Progenitor cell of endocrine pancreas (in vitro differentiated cells): Measurements from ENCODE around the gene MTNR1B. TPM values are rescaled to one million over a fixed set of nuclear protein-coding genes. Genes with fewer than 3 reads are reported as not detected.

ENCODE experiments used
- DNase-seq: peaks from one replicate; pipeline ENCODE4 v3.0.0; 2021; ENCODE audit warnings: low spot score; ENCODE audit not compliant: unreplicated experiment
- H3K27ac Mint-ChIP-seq: 2 replicates; pipeline ENCODE4 v1.8.0; 2021; ENCODE audit warnings: mild to moderate bottlenecking, moderate library complexity, mixed read lengths
- H3K27me3 Mint-ChIP-seq: 2 replicates; pipeline ENCODE4 v1.8.0; 2021; ENCODE audit warnings: mixed read lengths
- H3K36me3 Mint-ChIP-seq: 2 replicates; pipeline ENCODE4 v1.8.0; 2022; ENCODE audit warnings: mixed read lengths; ENCODE audit not compliant: insufficient read depth
- H3K4me1 Mint-ChIP-seq: 2 replicates; pipeline ENCODE4 v1.8.0; 2021; ENCODE audit warnings: low read depth, mixed read lengths
- H3K4me3 Mint-ChIP-seq: 2 replicates; pipeline ENCODE4 v1.8.0; 2021; ENCODE audit warnings: low read depth, mild to moderate bottlenecking, moderate library complexity, mixed read lengths
- H3K9me3 Mint-ChIP-seq: 2 replicates; pipeline ENCODE4 v1.8.0; 2021; ENCODE audit warnings: low read depth, mixed read lengths
- CTCF ChIP-seq: fragments of 200-600 bp; sonication (generic); IDR thresholded peaks from one replicate; pipeline ENCODE4 v1.5.0; 2021; ENCODE audit warnings: antibody characterized with exemption, mild to moderate bottlenecking; ENCODE audit not compliant: unreplicated experiment
- total RNA-seq: library from RNA; stranded (reverse); gene quantifications from 2 replicates; pipeline ENCODE4 v1.2.1, GENCODE V29; 2021

The MTNR1B gene
- total RNA-seq, 1 donor from 2014 or later: not detected

GRCh38 chr11:93002380-93002779 lies 32.9 kb downstream of the MTNR1B start:
- Mint-ChIP-seq H3K27ac (no peak overlapping the region), H3K4me3 (no peak overlapping the region), H3K9me3 (peaks cover 7% of the 10 kb centered on the region), H3K36me3 (no peaks in the 10 kb centered on the region), H3K4me1 (no peaks in the 10 kb centered on the region), H3K27me3 (no peaks in the 10 kb centered on the region)
- no peak for TF ChIP-seq CTCF
- no peak for DNase-seq

GRCh38 chr11:93005239-93005638 lies 35.8 kb downstream of the MTNR1B start:
- H3K4me3 Mint-ChIP-seq: no peak overlapping the region
- TF ChIP-seq CTCF: no peak
- DNase-seq: no peak
- H3K4me1 Mint-ChIP-seq: no peaks in the 10 kb centered on the region
- H3K27ac Mint-ChIP-seq: no peak overlapping the region
- H3K36me3 Mint-ChIP-seq: peaks cover 2% of the 10 kb centered on the region
- H3K27me3 Mint-ChIP-seq: no peaks in the 10 kb centered on the region
- peaks cover 9% of the 10 kb centered on the region for H3K9me3 Mint-ChIP-seq

GRCh38 chr11:93013646-93014045 lies 44.2 kb downstream of the MTNR1B start:
- no peak overlapping the region for H3K4me3 Mint-ChIP-seq
- no peak for TF ChIP-seq CTCF
- H3K36me3 Mint-ChIP-seq: no peaks in the 10 kb centered on the region
- no peak for DNase-seq
- H3K9me3 Mint-ChIP-seq: peaks cover 6% of the 10 kb centered on the region
- no peak overlapping the region for H3K27ac Mint-ChIP-seq
- no peaks in the 10 kb centered on the region for H3K4me1 Mint-ChIP-seq
- H3K27me3 Mint-ChIP-seq: no peaks in the 10 kb centered on the region

- Mint-ChIP-seq H3K4me3 (no peak overlapping the region), H3K27me3 (no peaks in the 10 kb centered on the region), H3K9me3 (peaks cover 6% of the 10 kb centered on the region), H3K27ac (no peak overlapping the region), H3K36me3 (no peaks in the 10 kb centered on the region), H3K4me1 (no peaks in the 10 kb centered on the region)
- TF ChIP-seq CTCF: no peak
- DNase-seq: no peak
Measured at GRCh38 chr11:93016595-93016994, 47.1 kb downstream of the MTNR1B start.

GRCh38 chr11:93017821-93018690 lies 48.6 kb downstream of the MTNR1B start:
- H3K27me3 Mint-ChIP-seq: no peaks in the 10 kb centered on the region
- no peak for TF ChIP-seq CTCF
- no peak overlapping the region for H3K27ac Mint-ChIP-seq
- no peak for DNase-seq
- no peaks in the 10 kb centered on the region for H3K36me3 Mint-ChIP-seq
- H3K9me3 Mint-ChIP-seq: peaks cover 6% of the 10 kb centered on the region
- no peaks in the 10 kb centered on the region for H3K4me1 Mint-ChIP-seq
- no peak overlapping the region for H3K4me3 Mint-ChIP-seq
